Right forelimb (tissue), 1 donor: ENCODE results near the gene NAA50.
A peak's percentile ranks its signal among the peaks of the same experiment; 100 is the strongest.

Experiments used
- DNase-seq: peaks from one replicate; pipeline ENCODE4 v3.0.0-alpha.2; 2018

Gene NAA50

GRCh38 chr3:113745756-113746547, at the start of gene NAA50:
Gene NAA50, minus strand, starts transcription at chr3:113746249. Its CDS starts 300 bp downstream, at chr3:113745949.
- DNase-seq, result peak; percentile 97

- DNase-seq, result no peak
Observed at GRCh38 chr3:113795693-113796092, 49.6 kb upstream of the NAA50 start.

- no peak for DNase-seq
Observed at GRCh38 chr3:113794526-113794925, 48.5 kb upstream of the NAA50 start.

GRCh38 chr3:113791381-113791780, 45.3 kb upstream of the NAA50 start:
- DNase-seq, result no peak

- no peak for DNase-seq
Observed at GRCh38 chr3:113783980-113784379, 37.9 kb upstream of the NAA50 start.

DNA sequence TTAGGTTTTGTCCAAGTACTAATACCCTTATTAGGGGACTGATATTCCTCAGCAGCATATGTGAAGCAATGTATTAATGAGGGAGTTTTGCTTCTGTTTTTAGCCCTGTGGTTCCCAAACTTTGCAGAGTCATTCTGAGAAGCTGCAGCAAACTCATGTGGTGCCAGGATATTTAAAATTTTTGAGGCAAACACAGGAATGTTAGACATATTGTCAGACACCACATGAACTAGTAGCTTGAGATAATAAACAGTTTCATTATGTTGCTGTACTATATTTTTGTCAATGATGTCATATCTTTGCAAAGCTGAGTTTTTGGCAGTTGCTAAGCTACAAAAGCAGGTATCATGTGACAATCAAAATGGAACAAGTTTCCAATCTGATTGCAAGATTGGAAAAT, 37.4 kb upstream of the NAA50 start:
- no peak for DNase-seq

GRCh38 chr3:113776564-113776963, 30.5 kb upstream of the NAA50 start:
- no peak for DNase-seq

- DNase-seq, result no peak
Observed at GRCh38 chr3:113775516-113775915, 29.5 kb upstream of the NAA50 start.

GRCh38 chr3:113773381-113773780, 27.3 kb upstream of the NAA50 start:
- no peak for DNase-seq

- DNase-seq, result no peak
Observed at GRCh38 chr3:113771993-113772392, 25.9 kb upstream of the NAA50 start.

DNA sequence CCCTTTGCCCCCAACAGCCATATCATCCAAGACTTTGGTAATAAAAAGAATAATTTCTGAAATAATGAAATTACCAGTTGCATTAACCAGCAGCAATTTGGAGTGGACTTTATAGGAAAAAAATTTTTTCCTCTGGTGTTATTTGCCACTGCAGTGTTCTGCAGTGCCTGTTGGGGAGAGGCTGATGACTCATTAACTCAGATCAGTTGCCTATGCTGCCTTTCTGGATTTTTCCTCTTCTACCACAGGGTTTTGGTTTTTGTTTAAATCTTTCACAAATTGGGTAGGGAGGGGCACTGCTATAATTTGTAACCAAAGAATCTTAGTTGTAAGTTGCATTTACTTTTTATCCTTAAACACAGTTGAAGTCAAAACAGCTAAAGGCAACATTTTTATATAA, 23.5 kb upstream of the NAA50 start:
- DNase-seq, result no peak

DNA sequence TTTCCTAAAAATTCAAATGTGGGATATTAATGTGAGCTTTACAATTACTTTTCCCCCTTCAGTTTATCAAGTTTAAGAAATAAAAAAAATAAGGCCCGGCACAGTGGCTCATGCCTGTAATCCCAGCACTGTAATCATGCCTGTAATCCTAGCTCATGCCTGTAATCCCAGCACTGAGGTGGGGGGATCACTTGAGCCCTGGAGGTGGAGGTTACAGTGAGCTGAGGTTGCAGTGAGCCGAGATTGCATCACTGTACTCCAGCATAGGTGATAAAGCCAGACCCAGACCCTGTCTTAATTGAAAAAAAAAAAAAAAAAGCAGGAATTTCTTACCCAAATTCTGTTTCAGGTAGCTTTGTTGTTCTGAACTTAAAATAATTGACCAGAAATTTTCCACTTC, 18.6 kb upstream of the NAA50 start:
- no peak for DNase-seq

DNA sequence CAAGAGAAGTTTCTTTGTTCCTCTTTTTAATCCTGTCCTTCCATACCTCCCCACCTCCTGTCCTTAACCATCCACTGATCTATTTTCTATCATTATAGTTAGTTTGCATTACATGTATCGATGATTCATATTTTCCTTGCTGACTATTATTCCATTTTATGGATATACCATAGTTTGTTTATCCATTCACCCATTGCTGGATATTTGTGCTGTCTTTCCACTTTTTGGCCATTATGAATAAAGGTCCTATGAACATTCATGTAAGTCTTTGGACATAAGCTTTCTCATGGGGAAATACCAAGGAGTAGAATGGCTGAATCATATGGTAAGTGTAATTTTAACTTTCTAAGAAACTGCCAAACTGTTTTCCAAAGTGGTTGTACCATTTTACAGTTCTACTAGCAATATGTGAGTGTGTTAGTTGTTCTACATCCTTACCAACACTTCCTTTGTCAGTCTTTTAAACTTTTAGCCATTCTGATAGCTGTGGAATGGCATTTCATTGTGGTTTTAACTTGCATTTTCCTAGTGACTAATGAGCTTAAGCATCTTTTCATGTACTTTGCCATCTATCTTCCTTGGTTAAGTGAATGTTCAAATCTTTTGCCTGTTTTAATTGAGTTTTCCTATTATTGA, 12.5 kb upstream of the NAA50 start:
- no peak for DNase-seq

GRCh38 chr3:113754494-113755159, 8.6 kb upstream of the NAA50 start:
- DNase-seq, result no peak

DNA sequence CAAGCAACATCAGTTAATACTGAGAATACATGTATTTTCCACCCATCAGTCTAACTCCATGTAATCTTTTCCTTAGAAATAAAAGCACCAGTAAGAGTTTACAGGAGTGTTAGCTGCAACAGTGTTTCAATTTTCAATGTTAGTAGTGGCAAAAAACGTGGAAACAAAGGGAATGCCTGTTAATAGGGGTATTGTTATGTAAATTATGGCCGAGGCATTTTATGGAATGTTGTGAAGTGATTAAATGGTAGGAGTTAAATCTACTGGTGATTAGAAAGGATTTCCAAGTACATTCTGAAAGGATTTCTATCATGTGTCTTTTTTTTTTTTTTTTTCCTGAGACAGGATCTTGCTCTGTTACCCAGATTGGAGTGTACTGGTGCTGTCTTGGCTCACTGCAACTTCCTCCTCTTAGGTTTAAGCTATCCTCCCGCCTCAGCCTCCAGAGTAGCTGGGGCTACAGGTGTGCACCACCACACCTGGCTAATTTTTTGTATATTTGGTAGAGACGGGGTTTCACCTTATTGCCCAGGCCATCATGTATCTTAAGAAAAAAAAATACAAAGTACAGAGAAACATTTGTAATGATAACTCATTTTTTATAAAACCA, 7.4 kb upstream of the NAA50 start:
- DNase-seq, result no peak

- DNase-seq, result no peak
Observed at GRCh38 chr3:113751141-113751540, 5.1 kb upstream of the NAA50 start.

DNA sequence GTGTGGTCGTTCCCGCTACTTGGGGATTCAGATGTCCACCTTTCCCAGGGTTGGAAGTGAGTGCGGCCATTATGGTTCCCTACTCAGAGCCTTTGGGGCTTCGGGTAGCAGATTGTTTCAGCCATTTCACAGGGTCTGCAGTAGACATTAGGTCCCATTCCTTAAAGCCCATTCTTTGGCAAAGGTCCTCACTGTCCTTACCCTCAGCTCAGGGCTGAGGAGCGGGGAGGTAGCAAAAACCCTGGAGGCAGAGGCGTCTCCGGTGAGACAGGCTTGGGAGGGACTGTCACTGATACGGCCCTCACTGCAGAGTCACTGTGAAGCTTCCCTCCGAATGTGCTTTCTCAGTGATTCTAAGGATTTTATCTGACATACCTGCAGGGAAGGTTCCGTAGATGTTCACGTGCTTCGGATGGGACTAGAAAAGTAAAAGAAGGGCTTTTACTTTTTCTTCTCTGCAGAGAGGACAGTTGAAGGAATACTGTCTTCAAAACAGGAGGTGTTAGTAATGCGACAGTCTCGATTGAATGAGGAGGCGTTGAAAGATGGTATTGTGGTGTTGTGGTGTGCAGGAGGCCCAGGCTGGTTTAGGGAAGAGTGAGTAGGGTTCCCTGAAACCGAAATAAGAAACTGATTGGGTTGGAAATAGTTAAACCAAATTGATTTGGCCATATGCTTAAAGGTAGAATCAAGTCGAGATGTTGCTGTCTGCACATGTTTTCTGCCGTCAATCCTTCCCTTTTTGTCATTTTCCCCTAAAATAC, 1.4 kb upstream of the NAA50 start:
- DNase-seq, result no peak

- peak; percentile 93 for DNase-seq
Observed at GRCh38 chr3:113746548-113747282, 666 bp upstream of the NAA50 start, which contains the start of gene ATP6V1A. Gene ATP6V1A, plus strand, starts transcription at chr3:113747035. Its CDS starts 31,719 bp downstream, at chr3:113778754.

- peak; percentile 82 for DNase-seq
Observed at GRCh38 chr3:113744941-113745755, 901 bp downstream of the NAA50 start.

DNA sequence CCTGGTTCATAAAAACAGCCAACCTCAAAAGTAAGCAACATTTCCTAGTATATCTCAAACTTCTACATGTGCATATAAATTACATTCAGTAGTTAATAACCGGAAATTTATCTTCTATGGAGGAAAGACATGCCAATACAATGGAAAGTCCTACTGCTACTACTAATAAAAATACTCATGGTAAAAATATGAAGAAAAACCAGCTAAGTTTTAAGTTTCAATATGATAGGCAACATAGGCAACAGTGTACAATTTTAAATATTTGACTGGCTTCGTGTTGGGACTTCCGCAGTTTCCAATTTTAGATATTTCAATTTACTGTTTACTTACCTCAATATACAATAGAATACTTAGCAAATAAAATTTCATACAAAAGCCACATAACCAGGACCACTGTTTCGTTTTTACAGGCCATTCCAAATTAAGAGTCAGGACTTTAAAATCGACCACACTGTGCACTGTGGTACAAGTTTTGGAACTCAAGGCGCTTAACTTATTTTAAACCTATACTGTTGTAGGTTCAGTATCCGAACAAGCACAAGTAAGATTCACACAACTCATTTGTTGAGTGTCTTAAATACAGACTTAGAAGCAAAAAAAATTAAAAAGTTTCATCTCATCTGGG, 2.9 kb downstream of the NAA50 start:
- DNase-seq, result no peak
